CD14-positive monocyte (primary cell): Measurements from ENCODE around the gene ACTL6A. TPM values are rescaled to one million over a fixed set of nuclear protein-coding genes. Genes with fewer than 3 reads are reported as not detected.

Experiments
- DNase-seq, 3 donors: peaks; one replicate each; pipeline ENCODE4 v3.0.0-alpha.2; 2011 to 2022
- H2AFZ ChIP-seq: 2 replicates; pipeline ENCODE4 v1.6.0; 2012; ENCODE audit warnings: mild to moderate bottlenecking, low read depth, low read length, inconsistent platforms; ENCODE audit not compliant: insufficient read depth, poor library complexity, severe bottlenecking
- H3K27ac ChIP-seq, 2 donors: 1 replicate in 1 of 2; 2 replicates in 1 of 2; pipeline ENCODE4 v1.5.1; 2012 to 2013; ENCODE audit warnings: low read length in 2 of 2, control low read depth in 1 of 2, inconsistent platforms in 1 of 2, low read depth in 1 of 2, mild to moderate bottlenecking in 1 of 2
- H3K27me3 ChIP-seq, 2 donors: one replicate each; pipeline versions ENCODE4 v1.6.0 to v1.6.1; 2011 to 2013; ENCODE audit warnings: low read length in 2 of 2; ENCODE audit not compliant: control insufficient read depth in 2 of 2, insufficient read depth in 2 of 2
- H3K36me3 ChIP-seq, 2 donors: replicated peaks in 1 of 2; 1 replicate in 1 of 2; 2 replicates in 1 of 2; pipeline versions ENCODE4 v1.5.1 to v1.6.1; 2012 to 2013; ENCODE audit warnings: low read length in 2 of 2, control low read depth in 1 of 2, inconsistent platforms in 1 of 2, mild to moderate bottlenecking in 1 of 2; ENCODE audit not compliant: insufficient read depth in 2 of 2, control insufficient read depth in 1 of 2
- H3K4me1 ChIP-seq, 2 donors: 1 replicate in 1 of 2; 2 replicates in 1 of 2; pipeline versions ENCODE4 v1.5.1 to v1.6.1; 2012 to 2013; ENCODE audit warnings: low read length in 2 of 2, control low read depth in 1 of 2, inconsistent platforms in 1 of 2, mild to moderate bottlenecking in 1 of 2, moderate library complexity in 1 of 2; ENCODE audit not compliant: insufficient read depth in 2 of 2, control insufficient read depth in 1 of 2
- H3K4me2 ChIP-seq: replicated peaks from 2 replicates; pipeline ENCODE3; 2012; ENCODE audit warnings: low read length, moderate library complexity, mild to moderate bottlenecking; ENCODE audit not compliant: poor library complexity, severe bottlenecking; ENCODE audit errors: extremely low read depth
- H3K4me3 ChIP-seq, 3 experiments: fragments of 200-600 bp in 1 of 3; sonication (generic) in 1 of 3; replicated peaks in 1 of 3; 1 replicate in 2 of 3; 2 replicates in 1 of 3; pipeline ENCODE4 v1.5.1; 2011 to 2013; ENCODE audit warnings: low read length in 3 of 3, mild to moderate bottlenecking in 3 of 3, control low read depth in 2 of 3, low read depth in 2 of 3, inconsistent platforms in 1 of 3, moderate library complexity in 1 of 3
- H3K79me2 ChIP-seq: 2 replicates; pipeline ENCODE4 v1.6.0; 2012; ENCODE audit warnings: mild to moderate bottlenecking, control low read depth, inconsistent platforms, low read length, moderate library complexity; ENCODE audit not compliant: insufficient read depth
- H3K9ac ChIP-seq: 2 replicates; pipeline ENCODE4 v1.6.0; 2017; ENCODE audit warnings: low read length, mild to moderate bottlenecking; ENCODE audit not compliant: insufficient read depth, poor library complexity, severe bottlenecking
- H3K9me3 ChIP-seq, 2 donors: replicated peaks in 1 of 2; 1 replicate in 1 of 2; 2 replicates in 1 of 2; pipeline versions ENCODE4 v1.5.1 to v1.6.1; 2012 to 2013; ENCODE audit warnings: low read length in 2 of 2, control low read depth in 1 of 2; ENCODE audit not compliant: control insufficient read depth in 1 of 2, insufficient read depth in 1 of 2
- H4K20me1 ChIP-seq: 2 replicates; pipeline ENCODE4 v1.6.0; 2012; ENCODE audit warnings: mild to moderate bottlenecking, low read length, control low read depth, moderate library complexity; ENCODE audit not compliant: insufficient read depth
- H3K27ac Mint-ChIP-seq, 7 donors: one replicate each; pipeline ENCODE4 v1.8.0; 2020; ENCODE audit warnings: mild to moderate bottlenecking in 7 of 7, mixed read lengths in 7 of 7, moderate library complexity in 6 of 7, inconsistent platforms in 2 of 7
- H3K27me3 Mint-ChIP-seq, 3 donors: one replicate each; pipeline ENCODE4 v1.8.0; 2021 to 2022; ENCODE audit warnings: low read depth in 3 of 3, mild to moderate bottlenecking in 3 of 3, mixed read lengths in 3 of 3, moderate library complexity in 3 of 3, inconsistent platforms in 1 of 3
- H3K36me3 Mint-ChIP-seq, 2 donors: one replicate each; pipeline ENCODE4 v1.8.0; 2020; ENCODE audit warnings: mixed read lengths in 2 of 2, inconsistent platforms in 1 of 2, mild to moderate bottlenecking in 1 of 2
- H3K4me1 Mint-ChIP-seq: one replicate; pipeline ENCODE4 v1.8.0; 2020; ENCODE audit warnings: mild to moderate bottlenecking, mixed read lengths
- H3K4me3 Mint-ChIP-seq, 2 donors: one replicate each; pipeline ENCODE4 v1.8.0; 2020; ENCODE audit warnings: mild to moderate bottlenecking in 2 of 2, mixed read lengths in 2 of 2, moderate library complexity in 1 of 2
- H3K9me3 Mint-ChIP-seq, 7 donors: one replicate each; pipeline ENCODE4 v1.8.0; 2020 to 2022; ENCODE audit warnings: mixed read lengths in 7 of 7, mild to moderate bottlenecking in 6 of 7, moderate library complexity in 6 of 7, inconsistent platforms in 2 of 7
- WGBS: methylation state at CpG from one replicate; pipeline ENCODE4 v1.1.5; 2013; ENCODE audit warnings: missing lambda C conversion rate; ENCODE audit not compliant: insufficient coverage; 5-methylcytosine and 5-hydroxymethylcytosine counted together
- intact Hi-C, 2 donors: fragments of 100-400 bp; cut with micrococcal nuclease; formaldehyde crosslinking; loops; one replicate each; pipeline versions ENCODE4 v1.15.0 to v1.15.1; 2023
- polyA plus RNA-seq, 3 donors: library from polyadenylated mRNA; depleted of rRNA in 1 of 3; unstranded in 2 of 3; stranded (reverse) in 1 of 3; fragments of 300-500 nt in 2 of 3; fragments of >200 nt in 1 of 3; fragmentation: Illumina TruSeq in 2 of 3; gene quantifications; 1 replicate in 2 of 3; 2 replicates in 1 of 3; pipeline ENCODE4 v1.2.3, GENCODE V29; 2012 to 2021
- TF ChIP-seq, protein P1 (sequence below): fragments of 200-600 bp; IDR thresholded peaks from one replicate; pipeline ENCODE4 v1.8.0; 2022; ENCODE audit warnings: antibody characterized with exemption, mild to moderate bottlenecking

ACTL6A gene
- polyA plus RNA-seq, 3 donors = 28.2 to 37.2 (median 35.9) TPM

DNA sequence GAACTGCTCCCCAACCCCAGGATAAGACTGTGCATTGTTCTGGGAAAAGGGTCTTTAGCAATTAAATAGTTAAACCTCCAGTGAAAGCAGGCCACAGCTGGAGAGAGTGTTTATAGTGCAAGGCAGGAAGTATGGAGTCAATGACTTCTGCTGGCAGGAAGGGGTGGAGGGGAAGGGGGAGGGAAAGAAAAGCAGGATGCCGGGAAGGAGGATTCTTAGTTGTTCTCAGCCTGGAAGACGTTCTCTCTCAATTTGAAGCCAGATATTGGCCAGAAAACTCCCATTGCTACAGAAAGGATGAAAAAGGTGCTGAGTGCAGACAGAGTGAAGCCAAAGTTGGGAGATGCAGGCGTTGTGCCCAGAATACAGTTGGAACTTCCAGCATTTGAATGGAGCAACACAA is 35.7 kb upstream of the ACTL6A start:
- H2AFZ ChIP-seq = peak overlapping the region; percentile 50
- H3K36me3 Mint-ChIP-seq = no peaks in the 10 kb centered on the region
- no peaks in the 10 kb centered on the region for H3K27me3 Mint-ChIP-seq
- H3K9ac ChIP-seq = no peak overlapping the region
- H3K9me3 Mint-ChIP-seq = peaks cover 0 to 2% (median 0%) of the 10 kb centered on the region in 7 donors
- intact Hi-C loops = no loop called here
- peak overlapping the region; percentile 4 to 37 for H3K4me3 Mint-ChIP-seq
- H3K4me3 ChIP-seq = no peak overlapping the region
- peaks cover 0 to 3% of the 10 kb centered on the region in 2 donors for H3K4me1 ChIP-seq
- no peaks in the 10 kb centered on the region for H3K36me3 ChIP-seq
- WGBS = 0% methylated on average over 2 of the region's 3 CpGs
- H4K20me1 ChIP-seq = no peaks in the 10 kb centered on the region
- no peak overlapping the region for H3K27ac ChIP-seq
- no peaks in the 10 kb centered on the region for H3K9me3 ChIP-seq
- DNase-seq = no peak
- H3K4me1 Mint-ChIP-seq = peaks cover 8% of the 10 kb centered on the region
- H3K27ac Mint-ChIP-seq = no peak overlapping the region
- H3K4me2 ChIP-seq = no peak overlapping the region
- no peaks in the 10 kb centered on the region for H3K27me3 ChIP-seq
- TF ChIP-seq, protein P1, sequence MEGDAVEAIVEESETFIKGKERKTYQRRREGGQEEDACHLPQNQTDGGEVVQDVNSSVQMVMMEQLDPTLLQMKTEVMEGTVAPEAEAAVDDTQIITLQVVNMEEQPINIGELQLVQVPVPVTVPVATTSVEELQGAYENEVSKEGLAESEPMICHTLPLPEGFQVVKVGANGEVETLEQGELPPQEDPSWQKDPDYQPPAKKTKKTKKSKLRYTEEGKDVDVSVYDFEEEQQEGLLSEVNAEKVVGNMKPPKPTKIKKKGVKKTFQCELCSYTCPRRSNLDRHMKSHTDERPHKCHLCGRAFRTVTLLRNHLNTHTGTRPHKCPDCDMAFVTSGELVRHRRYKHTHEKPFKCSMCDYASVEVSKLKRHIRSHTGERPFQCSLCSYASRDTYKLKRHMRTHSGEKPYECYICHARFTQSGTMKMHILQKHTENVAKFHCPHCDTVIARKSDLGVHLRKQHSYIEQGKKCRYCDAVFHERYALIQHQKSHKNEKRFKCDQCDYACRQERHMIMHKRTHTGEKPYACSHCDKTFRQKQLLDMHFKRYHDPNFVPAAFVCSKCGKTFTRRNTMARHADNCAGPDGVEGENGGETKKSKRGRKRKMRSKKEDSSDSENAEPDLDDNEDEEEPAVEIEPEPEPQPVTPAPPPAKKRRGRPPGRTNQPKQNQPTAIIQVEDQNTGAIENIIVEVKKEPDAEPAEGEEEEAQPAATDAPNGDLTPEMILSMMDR = no peak
- no peaks in the 10 kb centered on the region for H3K79me2 ChIP-seq

DNA sequence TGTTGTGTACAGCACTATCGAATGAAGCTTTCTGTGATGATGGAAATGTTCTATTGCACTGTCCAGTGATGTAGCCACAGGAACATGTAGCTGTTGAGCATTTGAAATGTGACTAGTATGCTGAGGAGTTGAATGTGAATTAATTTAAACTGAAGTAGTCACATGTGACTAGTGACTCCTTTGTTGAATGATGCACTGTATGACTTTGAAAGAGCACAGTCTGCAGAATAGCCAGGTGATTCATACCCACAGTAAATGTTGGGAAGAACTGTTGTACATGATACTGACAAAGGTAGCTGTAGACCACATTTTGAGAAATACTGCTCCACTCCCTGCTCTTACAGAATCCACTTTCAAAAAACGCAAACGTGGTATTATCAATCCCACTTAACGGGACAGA is 34.0 kb upstream of the ACTL6A start:
- intact Hi-C loops = no loop called here
- TF ChIP-seq, protein P1 = no peak

More for the DNA sequence above, 34.0 kb upstream of the ACTL6A start:
- no peak overlapping the region for H3K4me3 Mint-ChIP-seq
- no peaks in the 10 kb centered on the region for H3K27me3 Mint-ChIP-seq
- Histone ChIP-seq H3K4me3 (no peak overlapping the region), H3K9ac (no peak overlapping the region), H2AFZ (no peak overlapping the region), H3K4me2 (no peak overlapping the region), H3K36me3 (no peaks in the 10 kb centered on the region), H3K9me3 (no peaks in the 10 kb centered on the region), H3K79me2 (no peaks in the 10 kb centered on the region), H4K20me1 (no peaks in the 10 kb centered on the region), H3K4me1 (peaks cover 0 to 3% of the 10 kb centered on the region in 2 donors), H3K27me3 (no peaks in the 10 kb centered on the region), H3K27ac (no peak overlapping the region)
- no peaks in the 10 kb centered on the region for H3K36me3 Mint-ChIP-seq
- 100% methylated on average over 1 of the region's 4 CpGs for WGBS
- no peak overlapping the region for H3K27ac Mint-ChIP-seq
- no peak for DNase-seq
- peaks cover 8% of the 10 kb centered on the region for H3K4me1 Mint-ChIP-seq
- peaks cover 0 to 2% (median 0%) of the 10 kb centered on the region in 7 donors for H3K9me3 Mint-ChIP-seq
